GM12874 (cell line): ENCODE measurements around the gene UBE2L3.

ENCODE experiments used
- CTCF ChIP-seq: IDR thresholded peaks from 2 replicates; pipeline ENCODE4 v1.5.1; 2011; ENCODE audit warnings: low read depth, mild to moderate bottlenecking, control low read depth, low read length, moderate library complexity; ENCODE audit not compliant: insufficient read depth

Gene UBE2L3

GRCh38 chr22:21611210-21611977 is 43.9 kb downstream of the UBE2L3 start:
- TF ChIP-seq CTCF: no peak

GRCh38 chr22:21612858-21613257 is 45.3 kb downstream of the UBE2L3 start:
- no peak for TF ChIP-seq CTCF

GRCh38 chr22:21613553-21614233 is 46.2 kb downstream of the UBE2L3 start:
- no peak for TF ChIP-seq CTCF

GRCh38 chr22:21615731-21616130 is 48.2 kb downstream of the UBE2L3 start:
- TF ChIP-seq CTCF: no peak

- no peak for TF ChIP-seq CTCF
Measured at GRCh38 chr22:21621025-21621424, 53.5 kb downstream of the UBE2L3 start.

- TF ChIP-seq CTCF: no peak
Measured at GRCh38 chr22:21622011-21622918, 54.8 kb downstream of the UBE2L3 start.
